Keratinocyte (primary cell): Measurements from ENCODE around the gene CSNK1G2.

Experiments
- EZH2 ChIP-seq: IDR thresholded peaks from one replicate; pipeline ENCODE4 v1.6.1; 2012; ENCODE audit warnings: inconsistent platforms, mild to moderate bottlenecking, low read length, moderate library complexity
- TF ChIP-seq, protein P1 (sequence below), 3 experiments: IDR thresholded peaks in 1 of 3; conservative IDR thresholded peaks in 1 of 3; optimal IDR thresholded peaks in 1 of 3; 2 replicates in 2 of 3; 3 replicates in 1 of 3; pipeline versions ENCODE3 to v1.5.1; 2011; ENCODE audit warnings: low read length in 3 of 3, mild to moderate bottlenecking in 3 of 3, moderate library complexity in 2 of 3, control low read depth in 1 of 3, inconsistent platforms in 1 of 3; ENCODE audit not compliant: insufficient read depth in 2 of 3; ENCODE audit errors: extremely low read depth in 1 of 3

DNA sequence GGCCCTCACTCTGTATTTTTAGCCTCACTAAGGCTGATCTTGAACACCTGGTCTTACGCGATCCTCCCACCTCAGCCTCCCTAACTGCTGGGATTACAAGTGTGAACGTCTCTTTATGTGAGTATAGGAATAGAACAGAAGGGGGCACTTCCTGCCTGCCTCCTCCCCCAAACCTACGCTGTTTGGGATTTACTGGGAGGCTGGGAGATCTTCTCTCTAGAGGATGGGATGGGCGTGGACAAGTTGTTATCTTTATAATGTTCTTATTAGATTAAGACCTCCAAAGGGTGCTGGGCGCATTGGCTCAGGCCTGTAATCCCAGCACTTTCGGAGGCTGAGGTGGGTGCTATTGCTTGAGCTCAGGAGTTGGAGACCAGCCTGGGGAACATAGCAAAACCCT, 2.9 kb upstream of the CSNK1G2 start:
- TF ChIP-seq, protein P1, sequence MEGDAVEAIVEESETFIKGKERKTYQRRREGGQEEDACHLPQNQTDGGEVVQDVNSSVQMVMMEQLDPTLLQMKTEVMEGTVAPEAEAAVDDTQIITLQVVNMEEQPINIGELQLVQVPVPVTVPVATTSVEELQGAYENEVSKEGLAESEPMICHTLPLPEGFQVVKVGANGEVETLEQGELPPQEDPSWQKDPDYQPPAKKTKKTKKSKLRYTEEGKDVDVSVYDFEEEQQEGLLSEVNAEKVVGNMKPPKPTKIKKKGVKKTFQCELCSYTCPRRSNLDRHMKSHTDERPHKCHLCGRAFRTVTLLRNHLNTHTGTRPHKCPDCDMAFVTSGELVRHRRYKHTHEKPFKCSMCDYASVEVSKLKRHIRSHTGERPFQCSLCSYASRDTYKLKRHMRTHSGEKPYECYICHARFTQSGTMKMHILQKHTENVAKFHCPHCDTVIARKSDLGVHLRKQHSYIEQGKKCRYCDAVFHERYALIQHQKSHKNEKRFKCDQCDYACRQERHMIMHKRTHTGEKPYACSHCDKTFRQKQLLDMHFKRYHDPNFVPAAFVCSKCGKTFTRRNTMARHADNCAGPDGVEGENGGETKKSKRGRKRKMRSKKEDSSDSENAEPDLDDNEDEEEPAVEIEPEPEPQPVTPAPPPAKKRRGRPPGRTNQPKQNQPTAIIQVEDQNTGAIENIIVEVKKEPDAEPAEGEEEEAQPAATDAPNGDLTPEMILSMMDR (optimal IDR thresholded peaks at IDR 0.05 in 1 of 3, IDR thresholded peaks at IDR 0.05 in 1 of 3, conservative IDR thresholded peaks at IDR 0.05 in 1 of 3; ENCODE audit: extremely low read depth in 1 of 3, insufficient read depth in 2 of 3, low read length in 3 of 3) = no peak
- TF ChIP-seq EZH2 = no peak
